H1 (cell line): ENCODE results near the gene PRPH2. TPM values are rescaled to one million over a fixed set of nuclear protein-coding genes. Genes with fewer than 3 reads are reported as not detected.

Experiments used
- CTCF ChIA-PET: fragments of 300-600 bp; sonication (Branson Sonifier 250); formaldehyde crosslinking; loops from one replicate; lab custom pipeline; 2021; ENCODE audit not compliant: partially characterized antibody; lab: Charles Lee
- POLR2A ChIA-PET: fragments of 300-600 bp; sonication (Branson Sonifier 250); formaldehyde crosslinking; loops from one replicate; lab custom pipeline; 2021; ENCODE audit warnings: inconsistent platforms; ENCODE audit not compliant: partially characterized antibody; lab: Charles Lee
- DNase-seq, 2 experiments: peaks; one replicate each; pipeline versions ENCODE4 v3.0.0 to v3.0.0-alpha.2; 2010 to 2022; ENCODE audit warnings: low spot score in 2 of 2, low read depth in 1 of 2, mixed read lengths in 1 of 2
- FAIRE-seq: peaks from 2 replicates; lab custom pipeline; 2011; peaks lifted over from hg19 to GRCh38; lab: Jason Lieb, UNC
- H2AFZ ChIP-seq: 2 replicates; pipeline ENCODE4 v1.8.1; 2012; ENCODE audit warnings: low read length, inconsistent platforms
- H2AK5ac ChIP-seq: 2 replicates; pipeline ENCODE4 v1.6.1; 2013; ENCODE audit warnings: low read depth, low read length
- H2BK120ac ChIP-seq: replicated peaks from 2 replicates; pipeline ENCODE3; 2013; ENCODE audit warnings: low read depth, low read length, inconsistent platforms
- H2BK12ac ChIP-seq: 2 replicates; pipeline ENCODE4 v1.6.1; 2013; ENCODE audit warnings: low read depth, low read length
- H2BK15ac ChIP-seq: 2 replicates; pipeline ENCODE4 v1.6.1; 2013; ENCODE audit warnings: low read length
- H2BK20ac ChIP-seq: 2 replicates; pipeline ENCODE4 v1.6.1; 2013; ENCODE audit warnings: low read length
- H2BK5ac ChIP-seq: 2 replicates; pipeline ENCODE4 v1.6.1; 2013; ENCODE audit warnings: low read depth, low read length
- H3K14ac ChIP-seq: 2 replicates; pipeline ENCODE4 v1.6.1; 2013; ENCODE audit warnings: inconsistent platforms; ENCODE audit not compliant: insufficient read length
- H3K18ac ChIP-seq: 2 replicates; pipeline ENCODE4 v1.6.1; 2013; ENCODE audit warnings: low read length; ENCODE audit errors: extremely low read depth
- H3K23ac ChIP-seq: 2 replicates; pipeline ENCODE4 v1.6.1; 2013; ENCODE audit warnings: inconsistent platforms; ENCODE audit not compliant: insufficient read length
- H3K23me2 ChIP-seq: 2 replicates; pipeline ENCODE4 v1.6.1; 2013; ENCODE audit warnings: low read depth, low read length
- H3K27ac ChIP-seq: 2 replicates; pipeline ENCODE4 v1.6.1; 2011; ENCODE audit warnings: low read depth, low read length, inconsistent platforms
- H3K27me3 ChIP-seq, 4 experiments: replicated peaks in 1 of 4; 1 replicate in 1 of 4; 2 replicates in 3 of 4; pipeline versions ENCODE4 v1.6.1 to v1.8.1; 2011 to 2013; ENCODE audit warnings: low read length in 3 of 4, mild to moderate bottlenecking in 3 of 4, inconsistent platforms in 2 of 4, mixed read lengths in 2 of 4, moderate library complexity in 1 of 4; ENCODE audit not compliant: control insufficient read depth in 3 of 4, insufficient read depth in 3 of 4; ENCODE audit errors: extremely low read depth in 1 of 4
- H3K36me3 ChIP-seq, 4 experiments: 2 replicates each; pipeline versions ENCODE4 v1.6.1 to v1.8.1; 2011 to 2013; ENCODE audit warnings: mild to moderate bottlenecking in 4 of 4, low read length in 3 of 4, moderate library complexity in 2 of 4, control low read depth in 1 of 4, inconsistent platforms in 1 of 4; ENCODE audit not compliant: insufficient read depth in 4 of 4, control insufficient read depth in 2 of 4
- H3K4ac ChIP-seq: replicated peaks from 2 replicates; pipeline ENCODE3; 2013; ENCODE audit warnings: low read length, low read depth, mixed read lengths, inconsistent platforms; ENCODE audit not compliant: insufficient read length
- H3K4me1 ChIP-seq, 4 experiments: replicated peaks in 1 of 4; 1 replicate in 1 of 4; 2 replicates in 3 of 4; pipeline versions ENCODE4 v1.6.1 to v1.8.1; 2011 to 2013; ENCODE audit warnings: low read length in 3 of 4, inconsistent platforms in 2 of 4, mixed read lengths in 1 of 4; ENCODE audit not compliant: insufficient read depth in 4 of 4, control insufficient read depth in 3 of 4
- H3K4me2 ChIP-seq, 2 experiments: 2 replicates each; pipeline versions ENCODE4 v1.6.1 to v1.8.1; 2011 to 2013; ENCODE audit warnings: low read depth in 2 of 2, low read length in 2 of 2, control low read depth in 1 of 2, inconsistent platforms in 1 of 2, mild to moderate bottlenecking in 1 of 2; ENCODE audit not compliant: insufficient read depth in 1 of 2
- H3K4me3 ChIP-seq, 4 experiments: fragments of 200-600, 300-600 bp in 1 of 4; sonication (generic), shearing (Covaris generic), sonication (Bioruptor Twin) in 1 of 4; 2 replicates each; pipeline versions ENCODE4 v1.5.1 to v1.8.1; 2011 to 2016; ENCODE audit warnings: low read length in 4 of 4, low read depth in 3 of 4, control low read depth in 2 of 4, inconsistent platforms in 2 of 4, mild to moderate bottlenecking in 2 of 4, mixed read lengths in 1 of 4, moderate library complexity in 1 of 4; ENCODE audit not compliant: insufficient read depth in 2 of 4; ENCODE audit errors: extremely low read depth in 1 of 4
- H3K56ac ChIP-seq: replicated peaks from 2 replicates; pipeline ENCODE3; 2013; ENCODE audit warnings: low read depth, mild to moderate bottlenecking, mixed read lengths, low read length, inconsistent platforms; ENCODE audit not compliant: insufficient read length
- H3K79me1 ChIP-seq: 2 replicates; pipeline ENCODE4 v1.6.1; 2013; ENCODE audit warnings: low read depth, low read length, control low read depth
- H3K79me2 ChIP-seq, 2 experiments: 2 replicates each; pipeline versions ENCODE4 v1.6.1 to v1.8.1; 2012 to 2013; ENCODE audit warnings: low read length in 2 of 2, mild to moderate bottlenecking in 2 of 2, inconsistent platforms in 1 of 2; ENCODE audit not compliant: insufficient read depth in 2 of 2, control insufficient read depth in 1 of 2
- H3K9ac ChIP-seq, 4 experiments: replicated peaks in 1 of 4; 1 replicate in 1 of 4; 2 replicates in 3 of 4; pipeline versions ENCODE4 v1.6.1 to v1.8.1; 2011 to 2013; ENCODE audit warnings: low read depth in 3 of 4, low read length in 3 of 4, control low read depth in 2 of 4, mild to moderate bottlenecking in 2 of 4, moderate library complexity in 2 of 4, inconsistent platforms in 1 of 4; ENCODE audit errors: extremely low read depth in 1 of 4
- H3K9me3 ChIP-seq, 2 experiments: 2 replicates each; pipeline versions ENCODE4 v1.6.1 to v1.8.1; 2012 to 2013; ENCODE audit warnings: mild to moderate bottlenecking in 2 of 2, moderate library complexity in 2 of 2, control low read depth in 1 of 2, inconsistent platforms in 1 of 2, low read depth in 1 of 2, low read length in 1 of 2, mixed read lengths in 1 of 2; ENCODE audit not compliant: insufficient read depth in 2 of 2
- H4K20me1 ChIP-seq, 2 experiments: replicated peaks in 1 of 2; 2 replicates each; pipeline versions ENCODE3 to v1.8.1; 2011 to 2013; ENCODE audit warnings: inconsistent platforms in 2 of 2, low read length in 2 of 2, mild to moderate bottlenecking in 1 of 2; ENCODE audit not compliant: insufficient read depth in 2 of 2, control insufficient read depth in 1 of 2
- H4K5ac ChIP-seq: 2 replicates; pipeline ENCODE4 v1.6.1; 2013; ENCODE audit warnings: low read length, low read depth, mixed read lengths, inconsistent platforms; ENCODE audit not compliant: insufficient read length
- H4K8ac ChIP-seq: 2 replicates; pipeline ENCODE4 v1.8.0; 2013; ENCODE audit warnings: mild to moderate bottlenecking, moderate library complexity, low read length, inconsistent platforms; ENCODE audit not compliant: insufficient read depth; ENCODE audit errors: extremely low read depth
- H4K91ac ChIP-seq: replicated peaks from 2 replicates; pipeline ENCODE3; 2013; ENCODE audit warnings: low read length, mixed read lengths, inconsistent platforms; ENCODE audit not compliant: insufficient read length
- JUND ChIP-seq: IDR thresholded peaks from 2 replicates; pipeline ENCODE4 v1.6.1; 2011; ENCODE audit warnings: mild to moderate bottlenecking, improper control_type of control experiment, low read length
- NANOG ChIP-seq: IDR thresholded peaks from 2 replicates; pipeline ENCODE4 v1.6.1; 2011; ENCODE audit warnings: low read length, low read depth, mild to moderate bottlenecking, inconsistent platforms; ENCODE audit not compliant: insufficient read depth, poor library complexity, severe bottlenecking
- POLR2A ChIP-seq, 2 experiments: IDR thresholded peaks; 1 replicate in 1 of 2; 2 replicates in 1 of 2; pipeline ENCODE4 v1.6.1; 2011; ENCODE audit warnings: low read depth in 2 of 2, low read length in 2 of 2, mild to moderate bottlenecking in 2 of 2; ENCODE audit errors: control extremely low read depth in 1 of 2
- RBBP5 ChIP-seq: IDR thresholded peaks from 2 replicates; pipeline ENCODE4 v1.7.1; 2012; ENCODE audit warnings: low read depth, mild to moderate bottlenecking, inconsistent platforms, low read length, moderate library complexity, borderline replicate concordance
- RFX5 ChIP-seq: IDR thresholded peaks from 2 replicates; pipeline ENCODE4 v1.6.1; 2011; ENCODE audit warnings: low read depth, low read length, improper control_type of control experiment, borderline replicate concordance
- SIN3A ChIP-seq, 2 experiments: IDR thresholded peaks in 1 of 2; conservative IDR thresholded peaks in 1 of 2; 2 replicates each; pipeline ENCODE4 v1.6.1; 2011 to 2012; ENCODE audit warnings: low read length in 2 of 2, improper control_type of control experiment in 1 of 2, low read depth in 1 of 2, mild to moderate bottlenecking in 1 of 2
- SP1 ChIP-seq: IDR thresholded peaks from 2 replicates; pipeline ENCODE4 v1.6.1; 2011; ENCODE audit warnings: low read depth, low read length
- WGBS, 2 experiments: shearing (Covaris generic) in 1 of 2; methylation state at CpG; one replicate each; pipeline versions ENCODE4 v1.1.6 to v1.1.7; 2013 to 2015; ENCODE audit warnings: low lambda C conversion rate in 2 of 2, mixed read lengths in 2 of 2, inconsistent platforms in 1 of 2, low coverage in 1 of 2, missing lambda C conversion rate in 1 of 2; ENCODE audit not compliant: insufficient replicate concordance in 2 of 2, insufficient coverage in 1 of 2, insufficient read length in 1 of 2; ENCODE audit errors: extremely low coverage in 1 of 2, missing lambda C conversion rate in 1 of 2; 5-methylcytosine and 5-hydroxymethylcytosine counted together
- polyA plus RNA-seq, 7 experiments: library from polyadenylated mRNA; depleted of rRNA in 3 of 7; stranded (reverse) in 5 of 7; unstranded in 2 of 7; fragments of >200 nt in 5 of 7; fragments of 200-250 nt in 2 of 7; gene quantifications; 1 replicate in 5 of 7; 2 replicates in 1 of 7; 4 replicates in 1 of 7; pipeline versions ENCODE4 v1.2.1 to v1.2.3, GENCODE V29; 2011 to 2013; ENCODE audit warnings: missing spikeins in 2 of 7, mixed read lengths in 2 of 7
- total RNA-seq: library from RNA; stranded (reverse); fragmentation: NEBNext Ultra II Directional; extraction: Animal tissue kit (Norgen Biotek cat#: 25700); gene quantifications from 2 replicates; pipeline ENCODE4 v1.2.1, GENCODE V29; 2021

PRPH2 gene
- total and polyA plus RNA-seq, 2 of the 8 experiments (the other 6 are each of a cell fraction or from before 2014, with no cell fraction given): 0.23 to 0.65 TPM

GRCh38 chr6:42720739-42721138, 1.7 kb downstream of the PRPH2 start:
- Histone ChIP-seq H2BK5ac (no peak overlapping the region), H2AK5ac (no peak overlapping the region), H2AFZ (no peak overlapping the region), H3K4me1 (no peaks in the 10 kb centered on the region), H3K18ac (no peak overlapping the region), H3K9me3 (no peaks in the 10 kb centered on the region), H3K23me2 (no peaks in the 10 kb centered on the region), H3K4me2 (no peak overlapping the region), H2BK12ac (no peak overlapping the region), H3K4ac (no peak overlapping the region), H3K56ac (no peak overlapping the region), H3K4me3 (no peak overlapping the region), H3K36me3 (no peaks in the 10 kb centered on the region), H3K23ac (no peak overlapping the region), H3K79me2 (no peaks in the 10 kb centered on the region), H3K27ac (no peak overlapping the region), H4K20me1 (no peaks in the 10 kb centered on the region), H4K8ac (no peak overlapping the region), H3K14ac (no peak overlapping the region), H4K5ac (no peak overlapping the region), H3K79me1 (no peaks in the 10 kb centered on the region), H2BK120ac (no peak overlapping the region), H3K27me3 (no peaks in the 10 kb centered on the region), H3K9ac (no peak overlapping the region), H2BK20ac (no peak overlapping the region; the same call in 1 of the 2 replicates), H2BK15ac (no peak overlapping the region), H4K91ac (no peak overlapping the region)
- 84% methylated on average over 8 of the region's 8 CpGs; no CpG with 5 or more reads in 1 of the 2 experiments for WGBS, 2 experiments
- POLR2A ChIA-PET: no interaction called here
- DNase-seq: no peak
- TF ChIP-seq RFX5 (no peak), POLR2A (IDR thresholded peaks at IDR 0.05; ENCODE audit: control extremely low read depth in 1 of 2, low read depth in 2 of 2, low read length in 2 of 2) (no peak), SP1 (no peak), NANOG (no peak), JUND (no peak), RBBP5 (no peak), SIN3A (conservative IDR thresholded peaks at IDR 0.05 in 1 of 2, IDR thresholded peaks at IDR 0.05 in 1 of 2; ENCODE audit: low read depth in 1 of 2, low read length in 2 of 2) (no peak)
- FAIRE-seq: no peak
- CTCF ChIA-PET: interaction anchor here (0.6 to 1.2 kb wide), 2 partner anchors 10 to 46 kb away, joined by 3 read pairs; no protein-coding TSS in a partner anchor
